Testis (tissue), 3 donors: ENCODE measurements around the gene GRPR. TPM values are rescaled to one million over a fixed set of nuclear protein-coding genes. Genes with fewer than 3 reads are reported as not detected.

ENCODE experiments used
- DNase-seq: peaks from one replicate; pipeline ENCODE4 v3.0.0-alpha.2; 2019
- H3K27ac ChIP-seq, 2 donors: fragments of 200-600 bp; sonication (generic); one replicate each; pipeline ENCODE4 v1.5.1; 2019
- H3K27me3 ChIP-seq: fragments of 200-600 bp; sonication (generic); one replicate; pipeline ENCODE4 v1.5.1; 2019
- H3K36me3 ChIP-seq: fragments of 200-600 bp; sonication (generic); one replicate; pipeline ENCODE4 v1.5.1; 2017; ENCODE audit warnings: low read depth; ENCODE audit errors: missing control alignments
- H3K4me1 ChIP-seq: fragments of 200-600 bp; sonication (generic); one replicate; pipeline ENCODE4 v1.5.1; 2019
- H3K4me3 ChIP-seq, 2 donors: fragments of 200-600 bp; sonication (generic); one replicate each; pipeline ENCODE4 v1.5.1; 2017 to 2019
- H3K9me3 ChIP-seq: fragments of 200-600 bp; sonication (generic); one replicate; pipeline ENCODE4 v1.5.1; 2017
- CTCF ChIP-seq, 3 experiments: fragments of 450-650 bp in 2 of 3; fragments of 200-600 bp in 1 of 3; sonication (generic) in 1 of 3; IDR thresholded peaks; one replicate each; pipeline ENCODE4 v1.5.1; 2016 to 2019; ENCODE audit warnings: antibody characterized with exemption in 3 of 3, mild to moderate bottlenecking in 2 of 3, moderate library complexity in 1 of 3
- POLR2A ChIP-seq: fragments of 450-650 bp; IDR thresholded peaks from one replicate; pipeline ENCODE4 v1.6.1; 2017; ENCODE audit warnings: antibody characterized with exemption, mild to moderate bottlenecking, moderate library complexity
- WGBS, 2 donors: methylation state at CpG; one replicate each; pipeline ENCODE4 v1.1.5; 2018; 5-methylcytosine and 5-hydroxymethylcytosine counted together
- intact Hi-C: fragments of 100-400 bp; cut with DNase I; formaldehyde crosslinking; loops from one replicate; pipeline ENCODE4 v1.15.1; 2023; ENCODE audit warnings: low total_unique reads
- polyA plus RNA-seq: library from polyadenylated mRNA; stranded (reverse); fragments of 350-450 nt; fragmentation: Illumina TruSeq; extraction: RNeasy Lipid Tissue Mini Kit (QIAGEN cat#74804); gene quantifications from one replicate; pipeline ENCODE4 v1.2.3, GENCODE V29; 2014; ENCODE audit warnings: low read depth, low replicate concordance; ENCODE audit not compliant: insufficient read depth
- total RNA-seq, 2 donors: library from RNA; depleted of rRNA; stranded (reverse); fragments of >200 nt; gene quantifications; one replicate each; pipeline ENCODE4 v1.2.3, GENCODE V29; 2016

GRPR gene
- total and polyA plus RNA-seq, 3 donors from 2014 or later: 0.12 to 0.21 TPM; not detected in 1

- TF ChIP-seq POLR2A (no peak), CTCF (IDR thresholded peaks at IDR 0.05) (no peak)
- Histone ChIP-seq H3K4me3 (no peak overlapping the region), H3K9me3 (no peaks in the 10 kb centered on the region), H3K4me1 (no peaks in the 10 kb centered on the region), H3K27ac (no peak overlapping the region), H3K27me3 (no peaks in the 10 kb centered on the region), H3K36me3 (no peaks in the 10 kb centered on the region)
- intact Hi-C loops: no loop called here
- 28 to 35% methylated on average over 4 of the region's 4 CpGs for WGBS, 2 donors
- peak; percentile 39 for DNase-seq
Observed at GRCh38 chrX:16100673-16101072, 22.7 kb upstream of the GRPR start.

- Histone ChIP-seq H3K27me3 (no peaks in the 10 kb centered on the region), H3K36me3 (no peaks in the 10 kb centered on the region), H3K4me1 (no peaks in the 10 kb centered on the region), H3K4me3 (no peak overlapping the region), H3K9me3 (no peaks in the 10 kb centered on the region), H3K27ac (no peak overlapping the region)
- intact Hi-C loops: no loop called here
- DNase-seq: no peak
- 71 to 74% methylated on average over 2 of the region's 2 CpGs for WGBS, 2 donors
- TF ChIP-seq CTCF (IDR thresholded peaks at IDR 0.05) (no peak), POLR2A (no peak)
Observed at GRCh38 chrX:16101581-16101980, 21.8 kb upstream of the GRPR start.

GRCh38 chrX:16103625-16104024 is 19.7 kb upstream of the GRPR start:
- no peak for DNase-seq
- WGBS, 2 donors: 90 to 92% methylated on average over 4 of the region's 4 CpGs
- no peaks in the 10 kb centered on the region for H3K9me3 ChIP-seq
- intact Hi-C loops: no loop called here
- H3K36me3 ChIP-seq: no peaks in the 10 kb centered on the region
- no peaks in the 10 kb centered on the region for H3K27me3 ChIP-seq
- TF ChIP-seq POLR2A (no peak), CTCF (IDR thresholded peaks at IDR 0.05) (no peak)
- no peak overlapping the region for H3K4me3 ChIP-seq
- no peaks in the 10 kb centered on the region for H3K4me1 ChIP-seq
- no peak overlapping the region for H3K27ac ChIP-seq

- Histone ChIP-seq H3K4me1 (no peaks in the 10 kb centered on the region), H3K27ac (no peak overlapping the region), H3K4me3 (no peak overlapping the region), H3K36me3 (no peaks in the 10 kb centered on the region), H3K9me3 (no peaks in the 10 kb centered on the region), H3K27me3 (no peaks in the 10 kb centered on the region)
- intact Hi-C loops: no loop called here
- no peak for DNase-seq
- WGBS, 2 donors: 80 to 100% methylated on average over 1 to 2 of the region's 2 CpGs
- TF ChIP-seq POLR2A (no peak), CTCF (IDR thresholded peaks at IDR 0.05) (no peak)
Observed at GRCh38 chrX:16112428-16112827, 10.9 kb upstream of the GRPR start.

- TF ChIP-seq CTCF (IDR thresholded peaks at IDR 0.05) (no peak), POLR2A (no peak)
- Histone ChIP-seq H3K9me3 (no peaks in the 10 kb centered on the region), H3K4me3 (no peak overlapping the region), H3K4me1 (no peaks in the 10 kb centered on the region), H3K27ac (no peak overlapping the region), H3K36me3 (no peaks in the 10 kb centered on the region), H3K27me3 (no peaks in the 10 kb centered on the region)
- DNase-seq: no peak
- intact Hi-C loops: no loop called here
- WGBS, 2 donors: 58 to 75% methylated on average over 1 of the region's 1 CpG
Observed at GRCh38 chrX:16113978-16114565, 9.3 kb upstream of the GRPR start.
